SH-SY5Y (cell line): ENCODE results near the gene ATP6V1B1.

Experiments
- GATA2 ChIP-seq: IDR thresholded peaks from 2 replicates; pipeline ENCODE4 v1.6.1; 2011; ENCODE audit warnings: mild to moderate bottlenecking, low read depth, low read length
- GATA3 ChIP-seq: IDR thresholded peaks from 2 replicates; pipeline ENCODE4 v1.6.1; 2011; ENCODE audit warnings: low read depth, mild to moderate bottlenecking, low read length, moderate library complexity

The ATP6V1B1 gene

GRCh38 chr2:71001981-71002570, 66.4 kb downstream of the ATP6V1B1 start:
- TF ChIP-seq GATA2 (no peak), GATA3 (no peak)

DNA sequence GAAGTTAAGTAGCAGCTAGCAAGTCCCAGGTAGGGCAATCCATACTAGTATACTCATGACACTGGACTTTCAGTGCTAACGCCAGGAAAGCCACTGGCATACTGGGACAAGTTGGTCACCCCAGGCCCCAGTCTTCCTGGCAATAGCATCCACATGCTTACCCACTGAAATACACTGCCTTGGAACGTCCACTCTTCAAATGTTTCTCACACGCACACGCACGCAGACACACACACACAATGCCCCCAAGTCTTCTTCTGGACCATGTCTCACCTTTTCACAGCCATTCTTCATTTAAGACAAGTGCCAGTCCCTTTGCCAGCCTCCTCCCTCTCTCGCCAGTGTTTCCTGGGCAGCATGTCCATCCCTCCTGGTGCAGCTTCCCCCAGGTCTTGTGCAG, 67.7 kb downstream of the ATP6V1B1 start:
- TF ChIP-seq GATA2 (no peak), GATA3 (no peak)

DNA sequence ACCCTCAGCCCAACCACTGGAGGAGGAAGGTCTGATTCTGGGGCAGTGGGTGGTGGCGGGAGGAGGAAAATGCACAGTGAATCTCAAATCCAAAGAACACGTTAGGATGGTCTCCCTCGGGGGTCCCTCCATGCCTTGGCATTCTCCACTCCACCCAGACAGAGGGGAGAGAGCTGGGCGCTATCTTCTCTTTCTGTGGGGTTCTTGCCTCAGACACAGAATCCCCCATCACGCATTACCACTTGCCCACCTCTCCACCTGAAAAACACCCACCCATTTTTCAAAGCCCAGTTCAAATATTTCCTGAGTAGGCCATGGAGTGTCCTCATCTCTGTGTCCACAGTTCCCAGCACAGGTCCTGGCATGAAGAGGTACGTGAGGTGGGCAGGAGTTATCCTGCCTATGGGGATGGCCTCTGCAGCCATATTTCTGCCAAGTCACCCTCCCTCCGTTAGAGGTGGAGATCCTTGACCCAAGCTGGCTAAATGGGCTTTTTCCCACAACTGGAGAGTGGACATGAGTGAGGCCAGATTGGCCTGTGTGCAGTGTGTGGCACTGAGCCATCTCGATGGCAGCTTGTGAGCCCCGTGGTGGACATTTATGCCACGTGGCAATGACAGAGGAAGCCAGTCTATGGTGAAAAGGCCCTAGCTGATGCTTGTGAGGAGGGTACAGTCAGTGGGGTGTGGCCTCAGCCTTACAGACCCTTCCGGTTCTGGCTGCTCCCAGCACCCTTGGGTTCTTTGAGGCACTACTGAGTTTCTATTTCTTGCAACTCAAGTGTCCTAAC, 68.5 kb downstream of the ATP6V1B1 start:
- TF ChIP-seq GATA3 (no peak), GATA2 (no peak)

DNA sequence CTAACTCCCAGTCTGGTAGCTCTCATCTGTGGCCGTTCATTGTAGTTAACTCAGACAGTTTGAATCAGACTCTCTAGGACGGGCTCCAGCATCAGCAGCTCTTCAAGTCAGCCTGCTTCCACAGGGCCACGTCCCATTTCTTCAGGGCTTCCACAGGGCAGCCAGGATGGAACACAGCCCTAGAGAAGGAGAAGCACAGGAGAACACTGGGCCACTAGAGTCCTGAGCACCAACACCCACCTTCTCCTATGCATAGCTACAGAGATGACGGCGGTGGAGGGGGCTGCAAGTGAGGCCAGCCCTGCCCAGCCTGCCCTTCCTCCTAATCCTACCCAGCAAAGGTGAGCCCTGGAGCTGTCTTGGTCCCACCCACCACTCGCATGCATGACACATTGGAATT, 69.2 kb downstream of the ATP6V1B1 start:
- TF ChIP-seq GATA3 (no peak), GATA2 (no peak)

GRCh38 chr2:71005271-71006202, 69.8 kb downstream of the ATP6V1B1 start:
- TF ChIP-seq GATA3 (no peak), GATA2 (no peak)

DNA sequence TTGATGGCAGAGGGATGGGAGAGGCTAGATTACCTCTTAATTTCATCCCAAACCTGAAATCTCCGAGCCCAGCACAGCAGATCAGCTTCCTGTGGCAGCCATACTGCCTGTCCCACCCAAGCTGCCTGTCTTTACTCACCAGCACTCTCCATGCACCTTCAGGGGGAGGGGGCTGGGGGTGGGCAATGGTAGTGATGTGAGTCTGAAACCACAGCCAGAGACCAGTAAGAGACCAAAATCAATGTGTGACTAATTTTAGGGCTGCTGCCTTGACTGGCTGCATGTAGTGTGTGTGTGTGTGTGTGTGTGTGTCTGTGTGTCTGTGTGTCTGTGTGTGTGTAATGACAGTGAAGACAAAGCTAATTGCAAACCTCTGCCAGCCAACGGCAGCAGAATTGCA, 70.6 kb downstream of the ATP6V1B1 start:
- TF ChIP-seq GATA3, result no peak

GRCh38 chr2:71006955-71007799, 71.5 kb downstream of the ATP6V1B1 start:
- no peak for TF ChIP-seq GATA2
- no peak for TF ChIP-seq GATA3

GRCh38 chr2:71008342-71008741, 72.6 kb downstream of the ATP6V1B1 start:
- no peak for TF ChIP-seq GATA3
- no peak for TF ChIP-seq GATA2
